OCI-LY1 (cell line): ENCODE data around the gene CPVL.

Experiments used
- H2AFZ ChIP-seq: fragments of 200-600 bp; sonication (generic), shearing (Covaris generic); 2 replicates; pipeline ENCODE4 v1.6.0; 2014; ENCODE audit warnings: antibody characterized with exemption, mild to moderate bottlenecking, low read length
- H3F3A ChIP-seq: fragments of 200-600 bp; sonication (generic), shearing (Covaris generic); 2 replicates; pipeline ENCODE4 v1.6.0; 2014; ENCODE audit warnings: mild to moderate bottlenecking, antibody characterized with exemption, low read length, moderate library complexity; ENCODE audit not compliant: insufficient read depth
- H3K27ac ChIP-seq: fragments of 200-600 bp; sonication (generic); 2 replicates; pipeline ENCODE4 v1.5.1; 2014; ENCODE audit warnings: low read length, mixed run types, mild to moderate bottlenecking, low read depth; ENCODE audit not compliant: poor library complexity, severe bottlenecking
- H3K27me3 ChIP-seq: fragments of 200-600 bp; sonication (generic); 2 replicates; pipeline ENCODE4 v1.6.0; 2014; ENCODE audit warnings: antibody characterized with exemption, mild to moderate bottlenecking, low read length, moderate library complexity; ENCODE audit not compliant: insufficient read depth
- H3K36me3 ChIP-seq: fragments of 200-600 bp; sonication (generic); 2 replicates; pipeline ENCODE4 v1.6.1; 2014; ENCODE audit warnings: mild to moderate bottlenecking, antibody characterized with exemption, low read length, moderate library complexity, mixed read lengths; ENCODE audit not compliant: insufficient read depth
- H3K4me1 ChIP-seq: fragments of 200-600 bp; sonication (generic); 2 replicates; pipeline ENCODE4 v1.5.1; 2014; ENCODE audit warnings: mild to moderate bottlenecking, low read length, moderate library complexity; ENCODE audit not compliant: insufficient read depth, severe bottlenecking
- H3K4me2 ChIP-seq: fragments of 200-600 bp; sonication (generic), shearing (Covaris generic); 2 replicates; pipeline ENCODE4 v1.6.1; 2014; ENCODE audit warnings: low read length
- H3K4me3 ChIP-seq: fragments of 200-600 bp; sonication (generic); 2 replicates; pipeline ENCODE4 v1.5.1; 2014; ENCODE audit warnings: low read length, low read depth, mild to moderate bottlenecking, mixed read lengths; ENCODE audit not compliant: poor library complexity, severe bottlenecking
- H3K79me2 ChIP-seq: fragments of 200-600 bp; shearing (Covaris generic); 2 replicates; pipeline ENCODE4 v1.6.1; 2016; ENCODE audit warnings: mixed run types, low read length, mixed read lengths; ENCODE audit not compliant: insufficient read depth
- H3K9ac ChIP-seq: fragments of 200-600 bp; sonication (generic), shearing (Covaris generic); 2 replicates; pipeline ENCODE4 v1.6.1; 2014; ENCODE audit warnings: mild to moderate bottlenecking, low read length, mixed read lengths
- H3K9me2 ChIP-seq: fragments of 200-600 bp; sonication (generic), shearing (Covaris generic); 2 replicates; pipeline ENCODE4 v1.6.1; 2014; ENCODE audit warnings: low read depth, mild to moderate bottlenecking, low read length, mixed read lengths
- H3K9me3 ChIP-seq: fragments of 200-600 bp; shearing (Covaris generic); 2 replicates; pipeline ENCODE4 v1.6.1; 2014; ENCODE audit warnings: low read length, mixed read lengths
- H4K20me1 ChIP-seq: fragments of 200-600 bp; sonication (generic), shearing (Covaris generic); 2 replicates; pipeline ENCODE4 v1.6.0; 2016; ENCODE audit warnings: mild to moderate bottlenecking, low read length; ENCODE audit not compliant: insufficient read depth
- EZH2 ChIP-seq: fragments of 200-600 bp; sonication (generic), shearing (Covaris generic); IDR thresholded peaks from 2 replicates; pipeline ENCODE4 v1.8.0; 2017; ENCODE audit warnings: borderline replicate concordance, mixed run types, mild to moderate bottlenecking, antibody characterized with exemption, low read length, moderate library complexity, mixed read lengths
- TF ChIP-seq, protein P1 (sequence below): fragments of 200-600 bp; sonication (generic), shearing (Covaris generic); IDR thresholded peaks from 2 replicates; pipeline ENCODE4 v1.5.1; 2017; ENCODE audit warnings: mild to moderate bottlenecking, antibody characterized with exemption, low read length, moderate library complexity, mixed read lengths

The CPVL gene

DNA sequence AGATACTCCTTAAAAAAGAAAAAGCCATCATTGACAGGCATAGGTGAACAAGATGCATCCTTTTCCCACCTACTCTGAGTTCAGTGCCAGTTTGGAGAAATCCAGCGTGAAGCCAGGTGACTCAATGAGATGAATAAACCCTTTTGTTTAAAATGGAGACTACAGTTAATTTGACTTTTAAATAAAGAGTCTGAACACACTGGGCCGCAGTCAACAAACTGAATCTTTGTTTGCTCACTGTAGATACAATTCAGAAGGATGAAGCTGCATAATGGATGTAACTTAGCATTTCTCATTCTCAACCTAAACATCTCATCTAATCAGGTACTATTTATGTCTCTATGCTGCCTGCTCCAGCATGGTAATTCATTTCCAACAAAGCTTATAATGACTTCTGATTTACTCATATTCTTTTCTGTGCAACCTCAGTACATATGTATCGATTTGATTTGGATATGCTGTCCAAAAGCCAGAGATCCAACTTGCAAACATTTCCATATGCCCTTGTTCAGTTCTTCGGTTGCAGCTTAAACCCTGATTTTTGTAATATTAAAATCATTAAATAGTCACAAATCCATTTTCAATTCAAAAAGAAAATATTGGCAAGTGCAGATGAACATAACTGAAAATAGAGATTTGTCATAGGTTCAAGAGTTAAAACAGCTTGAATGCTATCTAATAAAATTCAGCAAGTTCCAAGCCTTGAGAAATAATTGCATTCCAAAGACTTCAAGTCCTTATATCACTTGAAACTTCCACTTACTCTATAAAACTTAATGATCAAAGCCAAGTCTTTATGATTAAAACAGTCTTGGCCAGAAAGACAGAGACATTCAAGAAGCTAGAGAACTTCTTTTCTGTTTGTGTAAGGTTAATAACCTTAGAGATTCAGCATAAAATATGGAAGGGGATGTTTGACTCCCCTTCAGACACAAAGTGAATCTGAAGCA lies 67.8 kb downstream of the CPVL start:
- Histone ChIP-seq H3K27me3 (0 out of 2 replicates have a peak, but pooled peaks cover 3% of the 10 kb centered on the region), H3K9ac (no peak overlapping the region), H3K36me3 (no peaks in the 10 kb centered on the region), H3K4me3 (no peak overlapping the region), H3K4me2 (no peak overlapping the region), H3K4me1 (no peaks in the 10 kb centered on the region), H3K27ac (no peak overlapping the region), H3F3A (no peaks in the 10 kb centered on the region), H3K9me2 (no peaks in the 10 kb centered on the region), H4K20me1 (no peaks in the 10 kb centered on the region), H3K9me3 (no peaks in the 10 kb centered on the region), H2AFZ (no peak overlapping the region), H3K79me2 (no peaks in the 10 kb centered on the region)
- TF ChIP-seq, protein P1, sequence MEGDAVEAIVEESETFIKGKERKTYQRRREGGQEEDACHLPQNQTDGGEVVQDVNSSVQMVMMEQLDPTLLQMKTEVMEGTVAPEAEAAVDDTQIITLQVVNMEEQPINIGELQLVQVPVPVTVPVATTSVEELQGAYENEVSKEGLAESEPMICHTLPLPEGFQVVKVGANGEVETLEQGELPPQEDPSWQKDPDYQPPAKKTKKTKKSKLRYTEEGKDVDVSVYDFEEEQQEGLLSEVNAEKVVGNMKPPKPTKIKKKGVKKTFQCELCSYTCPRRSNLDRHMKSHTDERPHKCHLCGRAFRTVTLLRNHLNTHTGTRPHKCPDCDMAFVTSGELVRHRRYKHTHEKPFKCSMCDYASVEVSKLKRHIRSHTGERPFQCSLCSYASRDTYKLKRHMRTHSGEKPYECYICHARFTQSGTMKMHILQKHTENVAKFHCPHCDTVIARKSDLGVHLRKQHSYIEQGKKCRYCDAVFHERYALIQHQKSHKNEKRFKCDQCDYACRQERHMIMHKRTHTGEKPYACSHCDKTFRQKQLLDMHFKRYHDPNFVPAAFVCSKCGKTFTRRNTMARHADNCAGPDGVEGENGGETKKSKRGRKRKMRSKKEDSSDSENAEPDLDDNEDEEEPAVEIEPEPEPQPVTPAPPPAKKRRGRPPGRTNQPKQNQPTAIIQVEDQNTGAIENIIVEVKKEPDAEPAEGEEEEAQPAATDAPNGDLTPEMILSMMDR = no peak
- TF ChIP-seq EZH2 = no peak

DNA sequence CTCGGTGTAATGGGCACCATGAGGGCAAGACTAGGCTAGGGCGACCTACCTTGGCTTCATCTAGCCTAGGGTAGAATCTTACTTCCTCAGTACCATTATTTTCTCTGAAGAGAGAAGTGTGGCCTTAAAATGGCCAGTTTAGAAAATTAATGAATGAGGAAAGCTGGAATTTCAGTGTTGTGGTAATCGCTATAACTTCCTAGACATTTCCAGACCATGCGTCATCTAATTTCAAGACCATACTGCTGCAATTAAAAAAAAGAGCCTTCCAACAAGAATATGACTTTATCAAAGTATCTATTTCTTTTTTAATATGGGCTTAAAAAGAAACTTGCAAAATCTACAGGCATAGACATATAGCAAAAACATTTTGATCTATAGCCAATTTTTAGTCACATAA lies 68.5 kb downstream of the CPVL start:
- H3K9ac ChIP-seq = no peak overlapping the region
- no peak overlapping the region for H3K4me2 ChIP-seq
- no peaks in the 10 kb centered on the region for H3F3A ChIP-seq
- H3K4me1 ChIP-seq = no peaks in the 10 kb centered on the region
- H3K27ac ChIP-seq = no peak overlapping the region
- no peak overlapping the region for H3K4me3 ChIP-seq
- no peaks in the 10 kb centered on the region for H3K79me2 ChIP-seq
- no peak overlapping the region for H2AFZ ChIP-seq
- H3K9me3 ChIP-seq = no peaks in the 10 kb centered on the region
- H3K9me2 ChIP-seq = no peaks in the 10 kb centered on the region
- H3K27me3 ChIP-seq = 0 out of 2 replicates have a peak, but pooled peaks cover 3% of the 10 kb centered on the region
- H4K20me1 ChIP-seq = no peaks in the 10 kb centered on the region
- H3K36me3 ChIP-seq = no peaks in the 10 kb centered on the region
- TF ChIP-seq, protein P1 = no peak
- TF ChIP-seq EZH2 = no peak

GRCh38 chr7:29077176-29077575 lies 69.2 kb downstream of the CPVL start:
- H3K9me2 ChIP-seq = no peaks in the 10 kb centered on the region
- no peak overlapping the region for H3K4me3 ChIP-seq
- no peaks in the 10 kb centered on the region for H3K9me3 ChIP-seq
- H3K79me2 ChIP-seq = no peaks in the 10 kb centered on the region
- no peak overlapping the region for H3K4me2 ChIP-seq
- no peaks in the 10 kb centered on the region for H3K36me3 ChIP-seq
- H3K9ac ChIP-seq = no peak overlapping the region
- H4K20me1 ChIP-seq = no peaks in the 10 kb centered on the region
- H2AFZ ChIP-seq = no peak overlapping the region
- H3K27ac ChIP-seq = no peak overlapping the region
- TF ChIP-seq, protein P1 = no peak
- TF ChIP-seq EZH2 = no peak
- H3K4me1 ChIP-seq = no peaks in the 10 kb centered on the region
- no peaks in the 10 kb centered on the region for H3F3A ChIP-seq
- 0 out of 2 replicates have a peak, but pooled peaks cover 3% of the 10 kb centered on the region for H3K27me3 ChIP-seq
